ENCODE data around the gene TPR. TPM values are rescaled to one million over a fixed set of nuclear protein-coding genes. Genes with fewer than 3 reads are reported as not detected.

The TPR gene
- total RNA-seq, 4 donors from 2014 or later: 81.1 to 138 (median 112) TPM

DNA sequence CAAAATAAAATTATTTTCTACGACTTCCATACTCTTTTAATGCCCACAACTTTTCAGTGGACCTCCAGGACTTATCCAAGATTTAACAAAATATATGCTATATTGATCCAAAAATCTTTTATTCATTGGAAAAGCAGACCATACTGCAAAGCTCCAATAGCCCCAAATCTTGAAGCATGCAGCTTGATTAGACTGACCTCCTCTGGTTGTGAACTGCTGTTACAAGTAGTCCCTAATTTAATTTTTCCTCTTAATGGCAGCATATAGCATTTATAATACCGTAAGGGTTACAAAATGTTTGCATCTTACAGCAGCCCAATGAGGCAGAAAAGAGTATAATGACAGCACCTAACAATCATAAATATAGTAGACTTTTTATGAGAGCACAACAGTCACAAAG lies 49.8 kb downstream of the TPR start:
- peaks cover 0 to 85% (median 5%) of the 10 kb centered on the region in 3 donors for H3K36me3 ChIP-seq
- H3K4me3 ChIP-seq: no peak overlapping the region
- no peaks in the 10 kb centered on the region for H3K4me1 ChIP-seq
- H3K9me3 ChIP-seq: no peaks in the 10 kb centered on the region
- no peak overlapping the region for H3K27ac ChIP-seq
- DNase-seq: no peak
- TF ChIP-seq POLR2A (IDR thresholded peaks at IDR 0.05): no peak
- TF ChIP-seq, protein P1, sequence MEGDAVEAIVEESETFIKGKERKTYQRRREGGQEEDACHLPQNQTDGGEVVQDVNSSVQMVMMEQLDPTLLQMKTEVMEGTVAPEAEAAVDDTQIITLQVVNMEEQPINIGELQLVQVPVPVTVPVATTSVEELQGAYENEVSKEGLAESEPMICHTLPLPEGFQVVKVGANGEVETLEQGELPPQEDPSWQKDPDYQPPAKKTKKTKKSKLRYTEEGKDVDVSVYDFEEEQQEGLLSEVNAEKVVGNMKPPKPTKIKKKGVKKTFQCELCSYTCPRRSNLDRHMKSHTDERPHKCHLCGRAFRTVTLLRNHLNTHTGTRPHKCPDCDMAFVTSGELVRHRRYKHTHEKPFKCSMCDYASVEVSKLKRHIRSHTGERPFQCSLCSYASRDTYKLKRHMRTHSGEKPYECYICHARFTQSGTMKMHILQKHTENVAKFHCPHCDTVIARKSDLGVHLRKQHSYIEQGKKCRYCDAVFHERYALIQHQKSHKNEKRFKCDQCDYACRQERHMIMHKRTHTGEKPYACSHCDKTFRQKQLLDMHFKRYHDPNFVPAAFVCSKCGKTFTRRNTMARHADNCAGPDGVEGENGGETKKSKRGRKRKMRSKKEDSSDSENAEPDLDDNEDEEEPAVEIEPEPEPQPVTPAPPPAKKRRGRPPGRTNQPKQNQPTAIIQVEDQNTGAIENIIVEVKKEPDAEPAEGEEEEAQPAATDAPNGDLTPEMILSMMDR (IDR thresholded peaks at IDR 0.05): peak in 4 of 6 experiments; percentile 8 to 15 (median 10)
- no peaks in the 10 kb centered on the region for H3K27me3 ChIP-seq

DNA sequence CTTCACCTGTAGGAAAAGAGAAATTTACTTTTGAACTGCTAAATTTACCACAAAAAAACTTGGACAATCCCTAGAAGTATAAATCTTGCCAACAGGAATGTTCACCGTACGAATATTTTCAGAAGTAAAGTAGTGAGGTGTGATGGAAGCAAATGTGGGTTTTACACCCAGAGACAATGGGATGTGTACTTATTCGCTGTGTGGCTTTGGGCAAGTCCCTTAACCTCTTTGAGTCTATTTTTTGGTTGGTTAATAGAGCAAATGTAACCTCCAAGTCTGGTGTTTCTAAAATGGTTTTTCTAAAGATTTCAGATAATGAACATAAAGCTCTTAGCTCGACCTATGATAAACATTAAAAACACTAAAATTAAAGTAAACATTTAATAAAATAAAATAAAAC lies 51.2 kb downstream of the TPR start:
- Histone ChIP-seq H3K36me3 (peaks cover 0 to 85% (median 5%) of the 10 kb centered on the region in 3 donors), H3K4me1 (no peaks in the 10 kb centered on the region), H3K4me3 (no peak overlapping the region), H3K27me3 (no peaks in the 10 kb centered on the region), H3K27ac (no peak overlapping the region), H3K9me3 (no peaks in the 10 kb centered on the region)
- no peak for DNase-seq
- no peak for TF ChIP-seq POLR2A (IDR thresholded peaks at IDR 0.05)
- TF ChIP-seq, protein P1 (IDR thresholded peaks at IDR 0.05): no peak

DNA sequence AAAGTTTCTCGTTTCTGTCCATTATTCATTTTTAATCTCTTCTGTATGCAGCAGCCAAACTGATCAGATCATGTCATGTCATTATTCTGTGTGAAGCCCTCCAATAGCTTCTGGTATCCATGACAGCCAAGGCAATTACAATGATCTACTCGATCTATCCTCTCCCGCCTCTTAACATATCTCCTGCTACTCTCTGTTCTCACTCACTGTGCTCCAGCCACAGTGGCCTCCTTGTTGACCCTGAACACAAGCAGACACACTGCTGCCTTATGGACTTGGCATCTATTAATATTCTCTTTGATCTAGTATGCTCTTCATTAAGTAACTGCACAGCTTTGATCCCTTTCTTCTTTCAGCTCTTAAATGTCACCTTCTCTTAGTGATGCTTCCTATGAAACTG lies 59.5 kb downstream of the TPR start:
- TF ChIP-seq POLR2A (IDR thresholded peaks at IDR 0.05): no peak
- TF ChIP-seq, protein P1 (IDR thresholded peaks at IDR 0.05): no peak
- Histone ChIP-seq H3K9me3 (no peaks in the 10 kb centered on the region), H3K36me3 (peaks cover 0 to 86% (median 0%) of the 10 kb centered on the region in 3 donors), H3K4me1 (no peaks in the 10 kb centered on the region), H3K4me3 (no peak overlapping the region), H3K27ac (no peak overlapping the region), H3K27me3 (no peaks in the 10 kb centered on the region)
- no peak for DNase-seq

DNA sequence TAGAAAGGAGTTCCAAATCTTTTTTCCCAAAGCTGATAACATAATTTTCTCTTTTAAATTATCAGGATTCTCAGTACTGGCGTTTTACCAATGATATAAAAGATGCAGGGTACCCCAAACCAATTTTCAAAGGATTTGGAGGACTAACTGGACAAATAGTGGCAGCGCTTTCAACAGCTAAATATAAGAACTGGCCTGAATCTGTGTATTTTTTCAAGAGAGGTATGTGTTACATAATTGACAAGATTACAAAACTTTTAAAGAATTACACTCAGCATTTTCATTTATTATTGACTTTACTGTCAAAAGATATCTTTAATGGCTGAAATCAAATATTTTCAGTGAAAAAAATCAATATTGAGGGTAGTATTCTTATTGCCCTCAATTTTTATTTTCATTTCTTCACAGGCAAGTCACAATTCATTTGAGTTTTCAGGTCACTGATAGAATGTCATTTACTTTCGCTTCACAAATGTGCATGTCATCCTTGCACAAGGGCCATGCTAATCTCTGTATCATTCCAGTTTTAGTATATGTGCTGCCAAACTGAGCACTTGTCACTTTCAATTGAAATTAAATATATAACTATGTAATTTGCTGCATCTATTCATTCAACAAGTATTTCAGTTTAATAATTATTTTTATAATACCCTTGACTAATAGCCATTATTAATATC lies 63.5 kb downstream of the TPR start:
- no peak for DNase-seq
- Histone ChIP-seq H3K27ac (no peak overlapping the region), H3K27me3 (no peaks in the 10 kb centered on the region), H3K9me3 (no peaks in the 10 kb centered on the region), H3K4me1 (no peaks in the 10 kb centered on the region), H3K36me3 (peaks cover 0 to 51% (median 0%) of the 10 kb centered on the region in 3 donors), H3K4me3 (no peak overlapping the region)
- TF ChIP-seq, protein P1 (IDR thresholded peaks at IDR 0.05): no peak
- TF ChIP-seq POLR2A (IDR thresholded peaks at IDR 0.05): no peak

DNA sequence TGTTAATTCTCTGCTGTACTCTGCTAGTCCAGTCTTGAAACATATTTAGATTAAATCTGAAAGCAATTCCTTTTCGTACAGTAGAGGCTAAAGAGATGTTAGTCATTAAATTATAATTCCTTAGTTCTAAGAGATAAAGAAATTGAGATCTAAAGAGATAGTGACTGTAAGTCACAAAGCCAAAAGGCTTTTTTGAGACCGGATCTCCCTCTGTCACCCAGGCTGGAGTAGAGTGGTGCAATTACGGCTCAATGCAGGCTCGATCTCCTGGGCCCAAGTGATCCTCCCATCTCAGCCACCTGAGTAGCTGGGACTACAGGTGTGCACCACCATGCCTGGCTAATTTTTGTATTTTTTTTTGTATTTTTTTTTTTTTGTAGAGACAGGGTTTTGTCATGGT lies 64.7 kb downstream of the TPR start:
- Histone ChIP-seq H3K27ac (no peak overlapping the region), H3K4me1 (no peaks in the 10 kb centered on the region), H3K4me3 (no peak overlapping the region), H3K36me3 (peaks cover 0 to 39% (median 0%) of the 10 kb centered on the region in 3 donors), H3K9me3 (no peaks in the 10 kb centered on the region), H3K27me3 (no peaks in the 10 kb centered on the region)
- TF ChIP-seq, protein P1 (IDR thresholded peaks at IDR 0.05): no peak
- TF ChIP-seq POLR2A (IDR thresholded peaks at IDR 0.05): no peak
- no peak for DNase-seq
